ENCODE data around the gene NEK2. TPM values are rescaled to one million over a fixed set of nuclear protein-coding genes. Genes with fewer than 3 reads are reported as not detected.

Gene NEK2
- total RNA-seq, 4 donors from 2014 or later = 2.4 to 11.8 (median 6.5) TPM

DNA sequence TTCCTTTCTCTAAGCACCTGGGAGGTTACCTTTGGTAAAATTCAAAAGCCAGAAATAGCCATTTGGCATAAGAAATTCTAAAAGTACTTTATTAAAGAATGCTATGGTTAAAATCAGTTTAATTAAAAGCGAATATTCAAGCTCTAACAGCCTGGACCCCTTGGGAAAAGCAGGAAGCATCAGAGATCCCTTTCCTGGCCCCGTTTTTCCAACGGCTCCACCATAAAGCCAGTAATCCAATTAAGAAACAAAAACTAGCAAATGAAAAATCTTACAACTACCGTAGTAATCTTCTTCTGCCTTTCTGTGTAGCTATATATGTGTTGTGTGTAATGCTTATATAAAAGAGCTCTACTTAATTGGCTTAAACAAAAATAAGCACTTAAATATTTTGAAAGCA, 33.5 kb upstream of the NEK2 start:
- no peak for DNase-seq
- no peaks in the 10 kb centered on the region for H3K36me3 ChIP-seq
- TF ChIP-seq, protein P1, sequence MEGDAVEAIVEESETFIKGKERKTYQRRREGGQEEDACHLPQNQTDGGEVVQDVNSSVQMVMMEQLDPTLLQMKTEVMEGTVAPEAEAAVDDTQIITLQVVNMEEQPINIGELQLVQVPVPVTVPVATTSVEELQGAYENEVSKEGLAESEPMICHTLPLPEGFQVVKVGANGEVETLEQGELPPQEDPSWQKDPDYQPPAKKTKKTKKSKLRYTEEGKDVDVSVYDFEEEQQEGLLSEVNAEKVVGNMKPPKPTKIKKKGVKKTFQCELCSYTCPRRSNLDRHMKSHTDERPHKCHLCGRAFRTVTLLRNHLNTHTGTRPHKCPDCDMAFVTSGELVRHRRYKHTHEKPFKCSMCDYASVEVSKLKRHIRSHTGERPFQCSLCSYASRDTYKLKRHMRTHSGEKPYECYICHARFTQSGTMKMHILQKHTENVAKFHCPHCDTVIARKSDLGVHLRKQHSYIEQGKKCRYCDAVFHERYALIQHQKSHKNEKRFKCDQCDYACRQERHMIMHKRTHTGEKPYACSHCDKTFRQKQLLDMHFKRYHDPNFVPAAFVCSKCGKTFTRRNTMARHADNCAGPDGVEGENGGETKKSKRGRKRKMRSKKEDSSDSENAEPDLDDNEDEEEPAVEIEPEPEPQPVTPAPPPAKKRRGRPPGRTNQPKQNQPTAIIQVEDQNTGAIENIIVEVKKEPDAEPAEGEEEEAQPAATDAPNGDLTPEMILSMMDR (IDR thresholded peaks at IDR 0.05) = no peak
- TF ChIP-seq POLR2A (IDR thresholded peaks at IDR 0.05) = no peak
- peaks cover 0 to 31% (median 4%) of the 10 kb centered on the region in 3 donors for H3K4me1 ChIP-seq
- 75 to 87% methylated on average over 4 of the region's 4 CpGs for WGBS, 2 donors
- no peak overlapping the region for H3K27ac ChIP-seq
- no peaks in the 10 kb centered on the region for H3K27me3 ChIP-seq
- intact Hi-C loops (cut with DNase I) = no loop called here
- H3K4me3 ChIP-seq = no peak overlapping the region
- no peaks in the 10 kb centered on the region for H3K9me3 ChIP-seq

DNA sequence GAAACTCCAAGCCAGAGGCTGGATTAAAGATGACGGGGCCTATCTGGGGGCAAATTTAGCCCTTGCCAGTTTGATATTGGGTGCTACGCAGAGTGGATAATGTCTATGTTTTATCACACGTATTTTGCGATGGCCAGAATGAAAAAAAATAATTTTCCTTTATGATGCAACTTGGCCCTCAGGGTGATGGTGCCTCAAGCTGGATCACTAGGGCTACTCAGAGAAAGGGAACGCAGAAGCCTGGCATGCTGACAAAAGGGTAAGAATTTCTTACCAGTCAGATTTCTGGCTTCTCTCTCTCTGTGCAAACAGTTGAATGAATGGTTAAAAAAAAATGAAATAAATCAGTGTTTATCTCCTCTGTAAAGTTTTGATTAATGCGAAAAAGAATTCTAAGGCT, 32.6 kb upstream of the NEK2 start:
- intact Hi-C loops (cut with DNase I) = no loop called here
- 77 to 88% methylated on average over 6 of the region's 6 CpGs for WGBS, 2 donors
- Histone ChIP-seq H3K36me3 (no peaks in the 10 kb centered on the region), H3K27ac (no peak overlapping the region), H3K9me3 (no peaks in the 10 kb centered on the region), H3K27me3 (no peaks in the 10 kb centered on the region), H3K4me1 (peaks cover 0 to 31% (median 4%) of the 10 kb centered on the region in 3 donors), H3K4me3 (no peak overlapping the region)
- DNase-seq = no peak
- no peak for TF ChIP-seq POLR2A (IDR thresholded peaks at IDR 0.05)
- TF ChIP-seq, protein P1 (IDR thresholded peaks at IDR 0.05) = no peak

- no peak for DNase-seq
- Histone ChIP-seq H3K9me3 (no peaks in the 10 kb centered on the region), H3K36me3 (no peaks in the 10 kb centered on the region), H3K27me3 (no peaks in the 10 kb centered on the region), H3K4me1 (peaks cover 0 to 33% (median 4%) of the 10 kb centered on the region in 3 donors), H3K27ac (peak overlapping the region in 3 of 4 donors; percentile 30 to 36 (median 31)), H3K4me3 (no peak overlapping the region)
- 27 to 38% methylated on average over 3 to 4 of the region's 6 CpGs for WGBS, 2 donors
- intact Hi-C loops (cut with DNase I) = no loop called here
- TF ChIP-seq POLR2A (IDR thresholded peaks at IDR 0.05) = no peak
- TF ChIP-seq, protein P1 (IDR thresholded peaks at IDR 0.05) = no peak
These were observed 30.2 kb upstream of the NEK2 start for GRCh38 chr1:211705467-211706091.

DNA sequence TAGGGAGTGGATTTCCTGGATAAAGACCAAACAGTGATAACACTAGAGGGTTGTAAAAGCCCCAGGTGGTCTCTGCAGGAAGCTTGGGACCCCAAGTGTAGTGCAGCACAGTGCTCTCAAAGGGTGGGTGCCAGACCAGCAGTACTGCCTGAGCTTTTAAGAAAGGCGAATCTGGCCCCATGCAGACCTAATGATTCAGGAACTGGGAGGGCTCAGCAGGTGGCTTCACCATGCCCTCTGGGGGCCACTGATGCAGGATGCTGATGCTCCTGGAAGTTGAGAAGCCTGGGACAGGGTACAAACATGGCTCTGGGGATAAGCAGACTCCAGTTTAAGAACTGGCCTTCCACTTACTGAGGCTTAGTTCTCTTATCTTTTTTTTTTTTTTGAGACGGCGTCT, 29.1 kb upstream of the NEK2 start:
- intact Hi-C loops (cut with DNase I) = no loop called here

More for the DNA sequence above, 29.1 kb upstream of the NEK2 start:
- 100% methylated on average over 3 of the region's 3 CpGs for WGBS, 2 donors
- Histone ChIP-seq H3K4me3 (no peak overlapping the region), H3K9me3 (no peaks in the 10 kb centered on the region), H3K27me3 (no peaks in the 10 kb centered on the region), H3K27ac (no peak overlapping the region), H3K36me3 (no peaks in the 10 kb centered on the region), H3K4me1 (peaks cover 0 to 33% (median 4%) of the 10 kb centered on the region in 3 donors)
- no peak for DNase-seq
- TF ChIP-seq, protein P1 (IDR thresholded peaks at IDR 0.05) = no peak
- no peak for TF ChIP-seq POLR2A (IDR thresholded peaks at IDR 0.05)
